ENCODE data around the gene SLC13A3.

Gene SLC13A3

DNA sequence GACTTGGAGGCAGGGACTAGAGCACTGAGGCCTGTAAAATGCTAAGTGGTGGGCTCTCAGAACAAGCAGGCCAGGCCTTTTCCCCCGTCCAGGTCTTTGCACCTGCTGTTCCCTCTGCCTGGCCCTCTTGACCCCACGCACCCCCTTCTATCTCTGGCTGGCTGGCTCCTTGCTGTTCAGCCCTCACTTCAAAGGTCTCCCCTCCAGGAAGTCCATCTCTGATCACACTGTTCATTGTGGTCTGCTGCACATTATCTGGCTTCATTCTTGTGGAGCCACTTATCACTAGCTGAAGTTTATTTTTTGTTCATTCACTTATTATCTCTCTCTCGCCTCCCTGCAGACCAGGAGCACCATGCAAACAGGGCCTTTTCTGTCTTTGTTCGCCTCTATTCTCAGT, 24.5 kb downstream of the SLC13A3 start:
- H3K4me3 ChIP-seq (ENCODE audit: low read length, poor library complexity, severe bottlenecking), result no peak overlapping the region
- H2AFZ ChIP-seq (ENCODE audit: low read length), result no peak overlapping the region
- no peaks in the 10 kb centered on the region for H3K36me3 ChIP-seq (ENCODE audit: insufficient read depth, low read length)
- H3K79me2 ChIP-seq (ENCODE audit: insufficient read depth, low read length), result no peaks in the 10 kb centered on the region
- no peaks in the 10 kb centered on the region for H3K27me3 ChIP-seq (ENCODE audit: insufficient read depth, low read length, poor library complexity, severe bottlenecking)
- no peaks in the 10 kb centered on the region for H4K20me1 ChIP-seq (ENCODE audit: insufficient read depth, low read length, poor library complexity, severe bottlenecking)
- peaks cover 4% of the 10 kb centered on the region; the same call in 1 of the 2 replicates for H3K9me3 ChIP-seq (ENCODE audit: insufficient read depth, low read depth, low read length)
- no peaks in the 10 kb centered on the region for H3K9me2 ChIP-seq (replicated peaks; ENCODE audit: low read depth, low read length)
- H3K9ac ChIP-seq (ENCODE audit: low read depth, low read length, poor library complexity, severe bottlenecking), result no peak overlapping the region
- peaks cover 6% of the 10 kb centered on the region for H3K4me1 ChIP-seq (ENCODE audit: insufficient read depth, low read length, poor library complexity, severe bottlenecking)
- H3F3A ChIP-seq (ENCODE audit: low read depth), result no peaks in the 10 kb centered on the region
- H3K4me2 ChIP-seq (ENCODE audit: low read depth, low read length, poor library complexity, severe bottlenecking), result no peak overlapping the region
- TF ChIP-seq, protein P1, sequence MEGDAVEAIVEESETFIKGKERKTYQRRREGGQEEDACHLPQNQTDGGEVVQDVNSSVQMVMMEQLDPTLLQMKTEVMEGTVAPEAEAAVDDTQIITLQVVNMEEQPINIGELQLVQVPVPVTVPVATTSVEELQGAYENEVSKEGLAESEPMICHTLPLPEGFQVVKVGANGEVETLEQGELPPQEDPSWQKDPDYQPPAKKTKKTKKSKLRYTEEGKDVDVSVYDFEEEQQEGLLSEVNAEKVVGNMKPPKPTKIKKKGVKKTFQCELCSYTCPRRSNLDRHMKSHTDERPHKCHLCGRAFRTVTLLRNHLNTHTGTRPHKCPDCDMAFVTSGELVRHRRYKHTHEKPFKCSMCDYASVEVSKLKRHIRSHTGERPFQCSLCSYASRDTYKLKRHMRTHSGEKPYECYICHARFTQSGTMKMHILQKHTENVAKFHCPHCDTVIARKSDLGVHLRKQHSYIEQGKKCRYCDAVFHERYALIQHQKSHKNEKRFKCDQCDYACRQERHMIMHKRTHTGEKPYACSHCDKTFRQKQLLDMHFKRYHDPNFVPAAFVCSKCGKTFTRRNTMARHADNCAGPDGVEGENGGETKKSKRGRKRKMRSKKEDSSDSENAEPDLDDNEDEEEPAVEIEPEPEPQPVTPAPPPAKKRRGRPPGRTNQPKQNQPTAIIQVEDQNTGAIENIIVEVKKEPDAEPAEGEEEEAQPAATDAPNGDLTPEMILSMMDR (conservative IDR thresholded peaks at IDR 0.05; ENCODE audit: low read length), result no peak
- TF ChIP-seq EZH2phosphoT487 (IDR thresholded peaks at IDR 0.05; ENCODE audit: borderline replicate concordance), result no peak

DNA sequence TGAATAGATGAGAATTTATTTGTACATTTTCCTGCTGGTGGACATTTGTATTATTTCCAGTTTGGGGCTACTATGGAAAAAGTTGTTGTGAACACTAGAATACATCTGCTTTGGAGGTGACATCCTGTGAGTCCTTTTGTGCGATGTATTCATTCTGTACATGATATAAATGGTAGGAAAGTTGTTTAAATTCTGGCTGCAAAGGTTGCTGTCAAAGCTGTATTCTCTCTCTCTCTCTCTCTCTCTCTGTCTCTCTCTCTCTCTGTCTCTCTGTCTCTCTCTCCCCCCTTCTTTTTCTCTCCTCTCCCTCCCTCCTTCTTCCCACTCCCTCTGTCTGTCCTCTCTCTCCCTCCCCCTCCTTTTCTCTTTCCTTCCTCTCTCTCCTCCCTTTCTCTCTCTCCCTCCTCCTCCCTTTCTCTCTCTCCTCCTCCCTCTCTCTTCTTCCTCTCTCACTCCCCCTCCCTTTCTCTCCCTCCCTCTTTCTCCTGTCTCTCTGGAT, 25.3 kb downstream of the SLC13A3 start:
- no peaks in the 10 kb centered on the region for H4K20me1 ChIP-seq (ENCODE audit: insufficient read depth, low read length, poor library complexity, severe bottlenecking)
- no peaks in the 10 kb centered on the region for H3K27me3 ChIP-seq (ENCODE audit: insufficient read depth, low read length, poor library complexity, severe bottlenecking)
- H3K9me2 ChIP-seq (replicated peaks; ENCODE audit: low read depth, low read length), result no peaks in the 10 kb centered on the region
- peaks cover under 1% of the 10 kb centered on the region for H3K4me1 ChIP-seq (ENCODE audit: insufficient read depth, low read length, poor library complexity, severe bottlenecking)
- no peak overlapping the region for H3K9ac ChIP-seq (ENCODE audit: low read depth, low read length, poor library complexity, severe bottlenecking)
- TF ChIP-seq, protein P1 (conservative IDR thresholded peaks at IDR 0.05; ENCODE audit: low read length), result no peak
- TF ChIP-seq EZH2phosphoT487 (IDR thresholded peaks at IDR 0.05; ENCODE audit: borderline replicate concordance), result no peak
- H3K4me2 ChIP-seq (ENCODE audit: low read depth, low read length, poor library complexity, severe bottlenecking), result no peak overlapping the region
- H3K79me2 ChIP-seq (ENCODE audit: insufficient read depth, low read length), result no peaks in the 10 kb centered on the region
- H3K9me3 ChIP-seq (ENCODE audit: insufficient read depth, low read depth, low read length), result peaks cover 4% of the 10 kb centered on the region; the same call in 1 of the 2 replicates
- no peaks in the 10 kb centered on the region for H3K36me3 ChIP-seq (ENCODE audit: insufficient read depth, low read length)
- H3F3A ChIP-seq (ENCODE audit: low read depth), result no peaks in the 10 kb centered on the region
- no peak overlapping the region for H2AFZ ChIP-seq (ENCODE audit: low read length)
- no peak overlapping the region for H3K4me3 ChIP-seq (ENCODE audit: low read length, poor library complexity, severe bottlenecking)

DNA sequence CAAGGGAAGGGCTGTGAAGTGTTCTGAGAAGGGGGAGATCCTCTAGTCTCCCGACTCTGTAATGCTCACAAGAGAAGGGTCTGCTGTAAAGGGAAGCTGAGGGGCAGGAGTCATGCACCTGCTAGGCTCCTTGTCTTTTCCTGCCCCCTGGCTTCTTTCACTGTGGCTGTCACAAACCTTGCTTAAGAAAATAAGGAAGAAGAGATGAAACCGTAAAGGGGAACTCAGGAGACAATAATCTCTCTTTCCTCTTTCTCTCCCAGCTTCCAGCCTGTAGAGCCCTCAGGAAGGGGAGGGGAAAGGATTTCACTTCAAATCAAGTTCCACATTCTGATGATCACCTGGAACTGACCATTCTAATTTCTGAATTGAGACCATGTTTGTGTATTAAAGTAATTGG, 26.3 kb downstream of the SLC13A3 start:
- Histone ChIP-seq H3K4me1 (ENCODE audit: insufficient read depth, low read length, poor library complexity, severe bottlenecking) (no peaks in the 10 kb centered on the region), H3K4me3 (ENCODE audit: low read length, poor library complexity, severe bottlenecking) (no peak overlapping the region), H3K36me3 (ENCODE audit: insufficient read depth, low read length) (no peaks in the 10 kb centered on the region), H2AFZ (ENCODE audit: low read length) (no peak overlapping the region), H3K27me3 (ENCODE audit: insufficient read depth, low read length, poor library complexity, severe bottlenecking) (no peaks in the 10 kb centered on the region), H3K9me3 (ENCODE audit: insufficient read depth, low read depth, low read length) (peaks cover 4% of the 10 kb centered on the region; the same call in 1 of the 2 replicates), H3K4me2 (ENCODE audit: low read depth, low read length, poor library complexity, severe bottlenecking) (no peak overlapping the region), H3K79me2 (ENCODE audit: insufficient read depth, low read length) (no peaks in the 10 kb centered on the region), H3K9ac (ENCODE audit: low read depth, low read length, poor library complexity, severe bottlenecking) (no peak overlapping the region), H3F3A (ENCODE audit: low read depth) (no peaks in the 10 kb centered on the region), H4K20me1 (ENCODE audit: insufficient read depth, low read length, poor library complexity, severe bottlenecking) (no peaks in the 10 kb centered on the region), H3K9me2 (replicated peaks; ENCODE audit: low read depth, low read length) (no peaks in the 10 kb centered on the region)
- TF ChIP-seq, protein P1 (conservative IDR thresholded peaks at IDR 0.05; ENCODE audit: low read length), result no peak
- no peak for TF ChIP-seq EZH2phosphoT487 (IDR thresholded peaks at IDR 0.05; ENCODE audit: borderline replicate concordance)
